Fibroblast of the conjunctiva (primary cell): ENCODE measurements around the gene DCAF4.
"Not testable (repeated sequence)": the region's sequence is repeated elsewhere in the genome, so short reads cannot be mapped to it uniquely, and the experiment has no call there.

ENCODE experiments used
- DNase-seq: peaks from one replicate; pipeline ENCODE4 v3.0.0-alpha.2; 2010; ENCODE audit warnings: low read depth

The DCAF4 gene

DNA sequence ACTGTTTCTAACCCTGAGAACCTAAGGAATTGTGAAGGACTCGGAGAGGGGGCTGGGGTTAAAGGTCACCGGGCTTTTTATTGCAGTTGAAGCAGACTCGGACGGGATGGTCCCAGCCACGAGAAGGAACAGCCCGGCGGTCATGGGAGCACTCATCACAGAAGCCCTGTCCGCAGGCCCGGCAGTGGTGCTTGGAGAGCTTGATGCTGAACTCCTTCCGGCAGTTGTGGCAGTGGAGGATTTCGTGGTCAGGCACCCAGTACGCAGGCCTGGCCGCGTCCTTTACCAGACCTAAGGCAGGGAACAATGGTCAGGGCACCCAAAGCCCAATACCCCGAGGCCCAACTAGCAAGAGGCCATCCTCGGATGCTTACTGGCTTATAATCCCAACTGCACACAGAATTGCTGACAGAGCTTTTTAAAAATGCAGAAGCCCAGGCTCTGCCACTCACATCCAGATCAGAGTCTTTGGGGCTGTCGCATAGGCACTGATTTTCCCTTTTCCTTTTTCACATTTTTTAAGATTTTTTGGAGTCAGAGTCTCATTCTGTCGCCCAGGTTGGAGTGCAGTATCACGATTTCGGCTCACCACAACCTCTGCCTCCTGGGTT, 44.7 kb downstream of the DCAF4 start:
- no peak for DNase-seq

DNA sequence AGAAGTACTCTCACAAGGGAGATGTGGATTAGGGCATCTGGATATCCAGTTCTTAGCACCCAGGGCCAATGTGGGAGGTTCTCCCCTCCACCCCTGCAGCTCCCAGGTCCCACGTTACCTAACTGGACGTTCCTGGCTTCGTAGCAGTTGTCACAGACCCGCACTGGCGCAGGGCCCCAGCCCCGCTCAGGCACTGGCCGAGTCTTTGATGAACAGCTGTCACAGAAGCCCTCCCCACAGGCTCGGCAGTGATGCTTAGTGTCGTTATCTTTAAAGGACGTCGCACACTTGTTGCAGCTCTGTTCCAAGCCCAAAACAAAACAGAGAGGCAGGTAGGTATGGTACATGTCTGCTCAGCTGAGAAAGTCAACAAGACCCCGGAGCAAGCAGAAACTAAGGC, 48.4 kb downstream of the DCAF4 start:
- no peak for DNase-seq

DNA sequence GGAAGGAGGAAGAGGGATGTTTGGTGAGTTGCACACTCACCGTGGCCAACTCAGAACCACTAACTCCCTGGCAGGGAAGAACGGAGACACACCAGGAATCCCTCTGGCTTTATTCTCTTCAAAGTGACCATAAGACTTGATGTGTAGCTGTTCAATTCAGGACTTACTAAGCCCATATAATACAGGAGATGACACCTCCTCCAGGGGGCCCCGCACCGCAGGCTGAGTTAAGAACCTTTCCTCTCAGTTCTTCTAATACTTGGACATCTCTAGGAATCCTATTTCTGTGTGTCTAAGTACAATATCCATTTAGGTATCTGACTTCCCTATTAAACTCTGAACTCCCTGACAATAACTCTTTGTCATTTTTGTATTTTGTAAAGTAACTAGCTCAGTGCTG, 49.5 kb downstream of the DCAF4 start:
- DNase-seq, result no peak

DNA sequence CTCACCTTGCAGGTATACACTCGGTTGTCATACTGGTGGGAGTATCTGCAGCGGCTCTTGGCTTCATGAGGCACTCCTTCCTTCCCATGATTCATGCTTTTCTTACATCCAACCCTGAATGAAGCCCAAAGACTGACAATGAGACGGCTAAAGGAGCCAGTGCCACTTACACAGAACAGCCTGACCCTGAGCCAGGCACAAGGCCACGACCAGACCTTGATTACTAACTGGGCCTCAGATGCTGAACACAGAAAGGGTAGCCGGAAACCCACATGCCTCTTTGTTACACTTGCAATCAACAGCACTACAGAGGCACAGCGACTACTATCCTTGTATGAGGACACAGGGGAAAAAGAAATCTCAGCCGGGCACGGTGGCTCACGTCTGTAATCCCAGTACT, 52.6 kb downstream of the DCAF4 start:
- DNase-seq, result no peak

DNA sequence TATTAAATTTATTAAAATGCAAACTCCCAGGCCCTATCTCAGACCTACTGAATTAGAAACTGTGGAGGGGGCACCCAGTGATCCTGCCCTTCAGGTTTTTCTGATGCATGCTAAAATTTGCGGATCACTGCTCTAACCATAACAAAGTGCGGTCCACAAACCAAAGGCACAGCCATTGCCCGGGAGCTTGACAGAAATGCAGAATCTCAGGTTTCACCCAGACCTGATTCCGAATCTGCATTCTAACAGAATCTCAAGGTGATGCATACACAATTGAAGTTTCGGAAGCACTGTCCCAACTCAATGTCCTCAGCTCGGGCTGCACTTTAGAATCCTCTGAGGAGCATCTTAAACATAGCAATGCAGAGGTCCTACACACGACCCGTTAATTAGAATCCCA, 54.6 kb downstream of the DCAF4 start:
- no peak for DNase-seq

DNA sequence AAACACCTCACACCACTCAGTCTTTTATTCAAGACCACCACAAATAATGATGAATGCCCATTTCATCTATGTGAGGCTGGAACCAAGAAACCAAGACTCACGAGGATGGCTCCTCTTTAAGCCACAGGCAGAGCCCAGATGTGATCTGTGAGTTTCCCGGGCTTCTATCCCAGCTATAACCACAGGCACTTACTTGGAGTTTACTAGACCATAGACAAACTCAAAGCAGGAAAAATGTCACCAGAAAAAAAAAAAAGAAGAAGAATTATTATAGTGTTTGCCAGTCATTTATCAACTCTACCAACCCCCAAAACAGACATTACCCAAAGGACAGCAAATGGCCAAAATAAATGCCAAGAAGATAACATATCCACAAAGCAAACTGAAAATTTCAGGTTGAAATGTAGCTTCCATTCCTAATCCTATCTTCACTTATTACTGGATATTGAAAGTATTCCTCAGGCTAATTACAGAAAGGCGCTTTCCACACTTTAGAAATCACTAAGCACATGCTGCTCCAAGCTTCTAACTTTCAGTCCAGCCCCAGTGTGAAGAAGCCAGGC, 56.0 kb downstream of the DCAF4 start:
- no peak for DNase-seq

DNA sequence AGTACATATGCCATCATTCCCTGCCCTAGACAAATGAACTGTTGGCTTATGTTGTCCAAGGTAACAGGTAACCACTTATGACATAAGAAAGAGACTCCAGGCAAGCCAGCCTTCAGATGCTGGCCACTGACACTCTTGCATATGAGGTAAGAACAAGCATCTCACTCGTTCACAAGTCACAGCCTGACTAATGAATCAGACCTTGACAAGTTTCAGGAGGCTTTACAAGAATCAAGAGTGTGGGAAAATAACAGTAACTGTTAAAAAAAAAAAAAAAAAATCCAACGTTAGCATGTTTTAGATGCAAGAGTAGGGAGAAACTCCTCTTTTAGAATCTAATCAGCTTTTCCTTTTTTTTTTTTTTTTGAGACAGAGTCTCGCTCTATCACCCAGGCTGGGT, 60.0 kb downstream of the DCAF4 start:
- no peak for DNase-seq

DNA sequence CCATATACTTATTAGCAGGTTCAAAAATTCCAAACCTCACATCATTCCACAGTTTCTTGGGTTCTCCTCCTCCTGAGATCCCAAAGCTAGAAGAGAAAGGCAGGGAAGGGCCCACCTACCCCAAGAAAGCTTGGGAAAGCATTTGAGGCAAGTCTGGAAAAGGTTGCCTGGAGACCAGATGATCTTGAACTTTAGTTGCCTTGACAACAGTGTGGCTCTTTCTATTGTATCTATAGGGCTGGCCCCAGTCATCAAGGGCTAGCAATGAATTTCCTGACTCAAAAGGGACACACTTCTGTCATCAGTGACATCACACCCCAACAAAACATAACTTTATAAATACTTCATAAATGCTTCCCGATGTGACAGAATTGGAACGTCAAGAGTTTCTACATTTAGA, 60.6 kb downstream of the DCAF4 start:
- no peak for DNase-seq

DNA sequence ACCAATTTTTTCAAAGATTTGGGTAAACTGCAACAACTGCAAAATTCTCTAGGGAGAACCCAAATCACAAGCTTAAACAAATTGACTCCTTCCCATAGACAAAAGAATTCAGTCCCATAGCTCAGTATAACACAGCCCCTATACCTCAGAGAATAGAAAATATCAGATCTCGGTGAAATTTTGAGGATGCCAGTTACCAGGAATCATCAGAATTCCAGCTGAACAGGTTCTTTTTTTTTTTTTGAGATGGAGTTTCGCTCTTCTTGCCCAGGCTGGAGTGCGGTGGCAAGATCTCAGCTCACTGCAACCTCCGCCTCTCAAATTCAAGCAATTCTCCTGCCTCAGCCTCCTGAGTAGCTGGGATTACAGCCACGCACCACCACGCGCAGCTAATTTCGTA, 63.9 kb downstream of the DCAF4 start:
- DNase-seq, result no peak

DNA sequence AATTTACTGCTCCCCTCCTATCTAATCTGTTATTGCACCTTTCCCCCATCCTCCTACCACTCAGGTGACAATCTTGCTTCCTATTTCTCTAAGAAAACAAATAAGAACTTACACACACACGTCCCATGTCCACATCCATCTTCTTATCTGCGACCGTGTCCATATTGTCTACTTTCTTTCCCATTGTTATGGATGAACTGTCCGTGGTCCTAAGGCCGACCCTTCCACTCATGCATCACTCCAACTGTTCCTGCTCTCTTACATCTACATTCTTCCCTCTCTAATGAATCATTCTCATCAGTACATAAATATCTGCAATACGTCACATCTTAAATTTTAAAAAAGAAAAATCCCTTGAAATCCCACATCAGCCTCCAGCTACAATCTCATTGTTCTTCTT, 70.7 kb downstream of the DCAF4 start:
- DNase-seq, result no peak

DNA sequence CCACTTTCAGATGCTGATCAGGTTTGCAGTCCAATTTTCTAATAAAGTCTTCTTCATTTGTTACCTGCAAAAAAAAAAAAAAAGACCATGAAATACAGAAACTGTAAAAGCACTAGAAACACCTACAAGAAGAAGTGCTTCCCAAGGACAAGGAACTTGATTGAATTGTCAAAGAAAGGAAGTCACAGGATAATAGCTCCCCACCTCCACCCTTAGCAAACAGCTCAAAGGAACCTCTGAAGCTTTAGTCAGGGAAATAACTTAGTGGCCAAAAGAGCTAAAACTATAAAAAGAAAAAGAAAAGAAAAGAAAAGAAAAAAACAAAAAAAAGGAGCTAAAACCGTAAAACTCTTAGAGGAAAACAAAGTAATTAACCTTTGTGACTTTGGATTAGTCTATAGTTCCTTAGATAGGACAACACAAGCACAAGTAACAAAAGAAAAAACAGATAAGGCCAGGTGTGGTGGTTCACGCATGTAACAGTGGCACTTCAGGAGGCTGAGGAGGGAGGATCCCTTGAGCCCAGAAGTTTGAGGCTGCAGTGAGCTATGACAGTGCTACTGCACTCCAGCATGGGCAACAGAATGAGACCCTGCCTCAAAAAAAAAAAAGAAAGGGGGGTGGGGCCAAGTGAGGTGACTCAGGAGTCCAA, 72.1 kb downstream of the DCAF4 start:
- DNase-seq, result no peak

DNA sequence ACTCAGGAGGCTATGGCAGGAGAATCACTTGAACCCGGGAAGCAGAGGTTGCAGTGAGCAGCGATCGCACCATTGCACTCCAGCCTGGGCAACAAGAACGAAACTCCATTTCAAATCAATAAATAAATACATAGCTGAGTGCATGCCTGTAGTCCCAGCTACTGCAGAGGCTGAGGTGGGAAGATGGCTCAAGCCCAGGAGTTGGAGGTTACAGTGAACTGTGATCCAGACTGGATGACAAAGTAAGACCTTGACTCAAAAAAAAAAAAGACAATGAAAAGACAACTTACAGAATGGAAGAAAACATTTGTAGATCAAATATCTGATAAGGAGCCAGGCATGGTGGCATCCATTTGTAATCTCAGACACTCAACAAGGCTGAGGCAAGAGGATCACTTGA, 73.1 kb downstream of the DCAF4 start:
- no peak for DNase-seq

DNA sequence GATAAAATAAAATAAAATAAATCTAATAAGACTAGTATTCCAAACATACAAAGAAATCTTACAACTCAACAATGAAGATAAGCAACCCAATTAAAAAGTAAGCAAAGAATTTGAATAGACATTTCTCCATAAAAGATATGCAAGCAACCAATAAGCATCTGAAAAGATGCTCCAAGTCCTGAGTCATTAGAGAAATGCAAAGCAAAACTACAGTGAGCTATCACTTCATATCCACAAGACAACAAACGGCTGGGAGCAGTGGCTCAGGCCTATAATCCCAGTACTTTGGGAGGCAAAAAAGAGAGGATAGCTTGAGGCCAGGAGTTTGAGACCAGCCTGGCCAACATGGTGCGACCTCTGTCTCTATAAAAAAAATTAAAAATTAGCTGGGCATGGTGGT, 73.8 kb downstream of the DCAF4 start:
- DNase-seq, result no peak

DNA sequence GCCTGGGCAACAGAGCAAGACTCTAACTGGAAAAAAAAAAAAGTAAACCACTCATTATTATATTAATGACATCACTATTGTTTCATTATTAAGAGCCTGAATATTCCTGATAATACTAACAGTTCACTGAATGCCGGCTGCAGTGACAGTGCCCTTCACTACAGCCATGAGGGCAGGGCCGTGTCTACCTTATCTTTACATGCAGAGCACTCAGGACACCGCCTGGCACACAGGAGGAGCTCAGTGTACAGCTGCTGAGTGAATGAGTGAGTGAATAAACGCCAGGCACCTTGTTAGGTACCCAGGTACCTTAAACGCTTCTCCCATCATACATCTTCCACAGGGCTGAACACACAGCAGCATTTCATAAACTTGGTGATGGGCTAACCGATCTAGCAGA, 77.4 kb downstream of the DCAF4 start:
- DNase-seq, result no peak

DNA sequence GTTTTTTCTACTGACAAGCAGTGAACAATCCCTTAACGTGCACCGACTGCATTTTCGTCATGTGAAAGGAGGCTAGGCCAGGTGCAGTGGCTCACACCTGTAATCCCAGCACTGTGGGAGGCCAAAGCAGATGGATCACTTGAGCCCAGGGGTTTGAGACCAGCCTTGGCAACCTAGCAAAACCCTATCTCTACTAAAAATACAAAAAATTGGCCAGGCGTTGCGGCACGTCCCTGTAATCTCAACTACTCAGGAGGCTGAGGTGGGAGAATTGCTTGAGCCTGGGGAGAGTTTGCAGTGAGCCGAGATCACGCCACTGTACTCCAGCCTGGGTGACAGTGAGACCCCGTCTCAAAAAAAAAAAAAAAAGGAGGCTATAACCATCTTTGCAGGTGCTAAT, 78.4 kb downstream of the DCAF4 start:
- not testable (repeated sequence) for DNase-seq

DNA sequence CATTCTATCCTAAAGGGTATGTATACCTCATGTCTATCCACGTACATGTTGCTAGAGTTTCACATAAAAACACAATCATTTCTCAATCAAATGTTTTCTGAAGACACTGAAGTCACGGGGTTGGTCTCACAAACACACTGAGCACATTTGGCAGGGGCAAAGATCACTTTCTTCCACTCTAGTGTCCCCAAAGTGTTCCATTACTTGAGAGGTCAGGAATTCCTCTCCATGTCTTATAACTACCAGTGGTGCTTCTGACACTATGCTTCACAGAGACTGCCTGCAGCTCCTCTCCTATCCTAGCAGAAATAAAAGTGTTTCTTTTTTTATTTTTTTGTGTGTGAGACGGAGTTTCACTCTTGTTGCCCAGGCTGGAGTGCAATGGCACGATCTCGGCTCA, 81.6 kb downstream of the DCAF4 start:
- DNase-seq, result no peak

DNA sequence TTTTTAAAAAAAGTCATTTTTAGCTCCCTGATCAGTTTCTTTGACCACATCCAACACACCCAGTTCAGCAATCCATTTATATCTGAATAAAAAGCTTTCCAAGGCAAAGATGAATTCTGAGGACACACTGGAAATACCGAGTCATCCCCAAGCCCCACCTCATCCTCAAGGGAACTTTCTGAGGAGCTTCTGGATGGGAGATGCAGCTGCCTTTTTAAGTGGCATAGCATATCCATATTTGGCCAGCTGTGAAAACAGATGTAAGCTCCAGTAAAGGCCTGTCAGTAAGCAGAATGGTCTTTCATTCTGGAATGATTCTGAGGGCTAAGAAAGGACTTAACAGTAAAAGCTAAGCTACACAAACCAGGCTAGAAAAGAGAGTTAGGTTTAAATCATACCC, 82.2 kb downstream of the DCAF4 start:
- peak; percentile 49 for DNase-seq
